Non-pigmented ciliary epithelial cell (primary cell): ENCODE measurements around the gene LRRC25.

Experiments used
- DNase-seq: peaks from one replicate; pipeline ENCODE4 v3.0.0-alpha.2; 2010; ENCODE audit warnings: low read depth

The LRRC25 gene

GRCh38 chr19:18397242-18398202, at the start of gene LRRC25:
TSS of gene LRRC25 (minus strand) at chr19:18397622. CDS start at chr19:18396963, 659 bp downstream.
- DNase-seq, result no peak

GRCh38 chr19:18446811-18447359, 49.5 kb upstream of the LRRC25 start:
- DNase-seq, result no peak

- DNase-seq, result no peak
These were observed 48.9 kb upstream of the LRRC25 start for GRCh38 chr19:18446145-18446810.

GRCh38 chr19:18445262-18445948, 48.0 kb upstream of the LRRC25 start:
- no peak for DNase-seq

- no peak for DNase-seq
These were observed 47.1 kb upstream of the LRRC25 start for GRCh38 chr19:18444513-18444912.

- DNase-seq, result no peak
These were observed 46.4 kb upstream of the LRRC25 start for GRCh38 chr19:18443831-18444230.

- no peak for DNase-seq
These were observed 46.0 kb upstream of the LRRC25 start for GRCh38 chr19:18443406-18443805.

GRCh38 chr19:18442941-18443340, 45.5 kb upstream of the LRRC25 start:
- DNase-seq, result no peak

GRCh38 chr19:18441804-18442788, 44.7 kb upstream of the LRRC25 start:
- no peak for DNase-seq

- no peak for DNase-seq
These were observed 43.7 kb upstream of the LRRC25 start for GRCh38 chr19:18440936-18441803.

GRCh38 chr19:18440415-18440877, 43.0 kb upstream of the LRRC25 start:
- DNase-seq, result no peak

- DNase-seq, result no peak
These were observed 42.5 kb upstream of the LRRC25 start for GRCh38 chr19:18439910-18440237.

GRCh38 chr19:18439025-18439909, 41.8 kb upstream of the LRRC25 start:
- DNase-seq, result no peak

GRCh38 chr19:18438331-18439024, 41.1 kb upstream of the LRRC25 start:
- DNase-seq, result no peak

- DNase-seq, result no peak
These were observed 40.3 kb upstream of the LRRC25 start, which contains the start of gene ISYNA1 for GRCh38 chr19:18437491-18438330. TSS of gene ISYNA1 (minus strand) at chr19:18438133. CDS start at chr19:18437979, 154 bp downstream.

GRCh38 chr19:18436671-18437490, 39.5 kb upstream of the LRRC25 start:
- DNase-seq, result peak; percentile 51
